ENCODE measurements around the gene GRM4.

DNA sequence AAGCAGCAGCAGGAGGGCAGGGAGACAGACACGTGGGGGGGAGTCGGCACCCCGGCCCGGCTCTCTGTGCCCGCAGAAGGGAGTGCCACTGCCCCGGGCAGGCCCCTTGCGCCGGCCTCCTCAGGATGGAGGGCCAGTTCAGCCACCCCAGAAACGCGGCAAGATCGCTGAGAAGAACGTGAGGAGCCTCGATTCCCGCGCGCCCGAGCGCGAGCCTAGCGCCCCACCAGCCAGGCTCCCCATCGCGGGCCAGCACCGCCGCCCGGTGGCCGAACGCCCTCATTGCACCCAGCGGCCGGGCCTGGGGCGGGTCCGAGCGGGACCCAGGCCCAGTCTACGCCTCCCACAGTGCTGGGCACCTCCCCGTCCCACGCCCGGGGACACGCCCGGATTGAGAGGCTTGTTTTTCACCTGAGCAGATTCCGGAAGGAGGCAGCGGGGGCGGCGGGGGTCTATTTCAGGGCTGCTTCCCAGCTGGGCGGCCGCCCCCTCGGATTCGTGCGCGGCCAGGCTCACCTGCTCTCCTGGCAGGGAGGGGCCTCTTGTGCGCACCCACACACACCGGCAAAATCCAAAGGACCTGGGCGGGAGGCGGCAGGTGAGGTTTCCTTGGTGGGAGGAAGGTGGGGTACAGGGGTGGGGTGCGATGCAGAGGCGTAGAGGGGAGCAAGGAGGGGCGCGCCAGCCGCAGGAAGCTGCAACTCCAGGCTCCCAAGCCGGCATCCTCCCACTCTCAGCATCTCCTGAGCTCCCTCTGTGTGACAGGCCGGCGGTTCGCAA is 9.0 kb upstream of the GRM4 start:
- TF ChIP-seq GATA2 (IDR thresholded peaks at IDR 0.05; ENCODE audit: low read depth, low read length) (no peak), GATA3 (IDR thresholded peaks at IDR 0.05; ENCODE audit: low read depth, low read length) (no peak)
